Glutamatergic neuron (in vitro differentiated cells): ENCODE data around the gene MAGED1. TPM values are rescaled to one million over a fixed set of nuclear protein-coding genes. Genes with fewer than 3 reads are reported as not detected.
"Not testable (repeated sequence)": the region's sequence is repeated elsewhere in the genome, so short reads cannot be mapped to it uniquely, and the experiment has no call there.

Source experiments
- DNase-seq: peaks from one replicate; pipeline ENCODE4 v3.0.0; 2022
- H3K27ac Mint-ChIP-seq: one replicate; pipeline ENCODE4 v1.8.0; 2020; ENCODE audit warnings: mild to moderate bottlenecking, mixed read lengths, inconsistent platforms; ENCODE audit not compliant: unreplicated experiment
- H3K27me3 Mint-ChIP-seq: one replicate; pipeline ENCODE4 v1.8.0; 2020; ENCODE audit warnings: mild to moderate bottlenecking, moderate library complexity, mixed read lengths, inconsistent platforms; ENCODE audit not compliant: unreplicated experiment
- H3K36me3 Mint-ChIP-seq: one replicate; pipeline ENCODE4 v1.8.0; 2020; ENCODE audit warnings: mild to moderate bottlenecking, mixed read lengths, inconsistent platforms; ENCODE audit not compliant: unreplicated experiment
- H3K4me1 Mint-ChIP-seq: one replicate; pipeline ENCODE4 v1.8.0; 2020; ENCODE audit warnings: mild to moderate bottlenecking, low read depth, mixed read lengths, inconsistent platforms; ENCODE audit not compliant: unreplicated experiment
- H3K4me3 Mint-ChIP-seq: one replicate; pipeline ENCODE4 v1.8.0; 2020; ENCODE audit warnings: mild to moderate bottlenecking, mixed read lengths, inconsistent platforms; ENCODE audit not compliant: unreplicated experiment
- H3K9me3 Mint-ChIP-seq: one replicate; pipeline ENCODE4 v1.8.0; 2020; ENCODE audit warnings: mild to moderate bottlenecking, moderate library complexity, mixed read lengths, inconsistent platforms; ENCODE audit not compliant: unreplicated experiment
- total RNA-seq: library from RNA; stranded (reverse); fragmentation: NEBNext Ultra II Directional; extraction: Animal tissue kit (Norgen Biotek cat#: 25700); gene quantifications from one replicate; pipeline ENCODE4 v1.2.1, GENCODE V29; 2021; ENCODE audit not compliant: unreplicated experiment
- TF ChIP-seq, protein P1 (sequence below): fragments of 200-600 bp; sonication (generic); IDR thresholded peaks from one replicate; pipeline ENCODE4 v1.5.0; 2021; ENCODE audit not compliant: partially characterized antibody, unreplicated experiment

The MAGED1 gene
- total RNA-seq, 1 donor from 2014 or later, result 202 TPM

DNA sequence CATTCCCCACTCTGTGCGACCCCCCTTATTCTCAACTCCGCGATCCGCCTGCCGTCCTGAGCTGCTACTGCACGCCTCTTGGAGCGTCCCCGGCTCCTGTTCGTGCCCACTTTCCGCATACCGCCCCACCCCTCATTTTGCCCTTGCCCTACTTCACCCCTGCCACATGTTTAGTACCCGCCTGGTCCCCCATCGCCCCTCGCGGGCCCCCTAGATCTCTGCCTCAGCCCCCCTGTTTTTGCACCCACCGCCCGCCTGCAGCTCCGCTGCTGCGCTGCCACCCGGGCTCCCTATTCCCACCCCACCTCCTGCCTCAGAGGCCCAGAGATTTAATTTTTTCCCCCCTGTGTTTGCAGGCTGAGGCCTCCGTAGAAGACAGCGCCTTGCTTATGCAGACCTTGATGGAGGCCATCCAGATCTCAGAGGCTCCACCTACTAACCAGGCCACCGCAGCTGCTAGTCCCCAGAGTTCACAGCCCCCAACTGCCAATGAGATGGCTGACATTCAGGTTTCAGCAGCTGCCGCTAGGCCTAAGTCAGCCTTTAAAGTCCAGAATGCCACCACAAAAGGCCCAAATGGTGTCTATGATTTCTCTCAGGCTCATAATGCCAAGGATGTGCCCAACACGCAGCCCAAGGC, 1.4 kb downstream of the MAGED1 start:
- peak overlapping the region; percentile 95 for H3K27ac Mint-ChIP-seq
- peaks cover 8% of the 10 kb centered on the region for H3K27me3 Mint-ChIP-seq
- peak overlapping the region; percentile 91 for H3K4me3 Mint-ChIP-seq
- H3K36me3 Mint-ChIP-seq, result peaks cover 4% of the 10 kb centered on the region
- peaks cover 6% of the 10 kb centered on the region for H3K4me1 Mint-ChIP-seq
- peak; percentile 49 for DNase-seq
- TF ChIP-seq, protein P1, sequence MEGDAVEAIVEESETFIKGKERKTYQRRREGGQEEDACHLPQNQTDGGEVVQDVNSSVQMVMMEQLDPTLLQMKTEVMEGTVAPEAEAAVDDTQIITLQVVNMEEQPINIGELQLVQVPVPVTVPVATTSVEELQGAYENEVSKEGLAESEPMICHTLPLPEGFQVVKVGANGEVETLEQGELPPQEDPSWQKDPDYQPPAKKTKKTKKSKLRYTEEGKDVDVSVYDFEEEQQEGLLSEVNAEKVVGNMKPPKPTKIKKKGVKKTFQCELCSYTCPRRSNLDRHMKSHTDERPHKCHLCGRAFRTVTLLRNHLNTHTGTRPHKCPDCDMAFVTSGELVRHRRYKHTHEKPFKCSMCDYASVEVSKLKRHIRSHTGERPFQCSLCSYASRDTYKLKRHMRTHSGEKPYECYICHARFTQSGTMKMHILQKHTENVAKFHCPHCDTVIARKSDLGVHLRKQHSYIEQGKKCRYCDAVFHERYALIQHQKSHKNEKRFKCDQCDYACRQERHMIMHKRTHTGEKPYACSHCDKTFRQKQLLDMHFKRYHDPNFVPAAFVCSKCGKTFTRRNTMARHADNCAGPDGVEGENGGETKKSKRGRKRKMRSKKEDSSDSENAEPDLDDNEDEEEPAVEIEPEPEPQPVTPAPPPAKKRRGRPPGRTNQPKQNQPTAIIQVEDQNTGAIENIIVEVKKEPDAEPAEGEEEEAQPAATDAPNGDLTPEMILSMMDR, result no peak
- peaks cover 5% of the 10 kb centered on the region for H3K9me3 Mint-ChIP-seq

DNA sequence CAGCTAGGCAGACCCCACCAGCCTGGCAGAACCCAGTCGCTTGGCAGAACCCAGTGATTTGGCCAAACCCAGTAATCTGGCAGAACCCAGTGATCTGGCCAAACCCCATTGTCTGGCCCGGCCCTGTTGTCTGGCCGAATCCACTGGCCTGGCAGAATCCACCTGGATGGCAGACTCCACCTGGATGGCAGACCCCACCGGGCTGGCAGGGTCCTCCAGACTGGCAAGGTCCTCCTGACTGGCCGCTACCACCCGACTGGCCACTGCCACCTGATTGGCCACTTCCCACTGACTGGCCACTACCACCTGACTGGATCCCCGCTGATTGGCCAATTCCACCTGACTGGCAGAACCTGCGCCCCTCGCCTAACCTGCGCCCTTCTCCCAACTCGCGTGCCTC, 3.2 kb downstream of the MAGED1 start:
- Mint-ChIP-seq H3K4me3 (no peak overlapping the region), H3K4me1 (peaks cover 4% of the 10 kb centered on the region), H3K36me3 (peaks cover 4% of the 10 kb centered on the region), H3K9me3 (peaks cover 4% of the 10 kb centered on the region), H3K27ac (no peak overlapping the region), H3K27me3 (peaks cover 8% of the 10 kb centered on the region)
- TF ChIP-seq, protein P1, result no peak
- no peak for DNase-seq

DNA sequence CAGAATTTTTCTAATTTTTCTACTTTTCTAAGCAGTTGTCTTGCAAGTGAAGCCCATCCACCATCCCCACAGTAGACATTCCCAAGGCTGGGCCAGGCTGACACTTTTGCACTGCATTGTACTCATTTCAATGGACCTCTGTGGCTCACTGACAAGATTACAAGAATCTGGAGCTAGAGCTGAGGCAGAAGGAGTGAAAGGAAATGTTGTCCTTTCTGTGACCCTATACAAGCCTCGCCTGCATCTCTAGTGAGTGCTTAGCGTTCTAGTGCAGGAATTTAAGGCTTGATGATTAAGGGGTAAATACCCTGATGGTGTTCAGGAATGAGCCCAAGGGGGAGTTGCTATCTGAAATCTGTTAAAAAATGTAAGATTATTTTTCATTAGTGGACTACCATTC, 6.3 kb downstream of the MAGED1 start:
- Mint-ChIP-seq H3K27me3 (peaks cover 3% of the 10 kb centered on the region), H3K36me3 (peaks cover 11% of the 10 kb centered on the region), H3K4me1 (peaks cover 4% of the 10 kb centered on the region), H3K9me3 (peaks cover 2% of the 10 kb centered on the region), H3K4me3 (no peak overlapping the region), H3K27ac (no peak overlapping the region)
- no peak for DNase-seq
- TF ChIP-seq, protein P1, result no peak

DNA sequence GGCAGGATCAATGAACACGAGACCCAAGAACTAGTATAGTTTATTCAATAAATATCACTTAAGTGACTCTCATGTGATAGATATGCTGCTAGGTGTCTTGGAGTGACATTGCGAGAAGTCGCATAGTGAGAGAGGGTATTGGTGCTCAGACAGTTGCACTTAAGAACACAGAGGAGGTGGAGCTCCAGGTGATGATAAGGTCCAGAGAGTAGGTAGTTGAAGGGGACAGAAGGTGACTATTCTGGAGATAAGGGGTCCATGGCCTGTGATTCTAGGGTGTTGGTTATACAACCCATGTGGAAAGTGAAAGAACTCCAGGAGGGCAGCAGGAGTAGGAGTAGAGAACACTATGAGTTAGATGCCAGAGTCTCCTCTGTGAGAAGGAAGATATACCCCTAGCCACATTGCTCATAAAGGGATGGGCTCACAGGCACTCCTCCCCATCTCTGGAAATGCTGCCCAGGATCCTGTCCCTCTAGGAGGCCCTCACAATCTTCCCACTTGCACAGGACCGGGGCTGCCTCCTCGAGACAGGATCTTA, 9.2 kb downstream of the MAGED1 start:
- Mint-ChIP-seq H3K27me3 (peaks cover 2% of the 10 kb centered on the region), H3K9me3 (peaks cover 2% of the 10 kb centered on the region), H3K36me3 (peaks cover 7% of the 10 kb centered on the region), H3K27ac (no peak overlapping the region), H3K4me1 (no peaks in the 10 kb centered on the region), H3K4me3 (peak overlapping the region; percentile 31)
- no peak for DNase-seq
- TF ChIP-seq, protein P1, result no peak

DNA sequence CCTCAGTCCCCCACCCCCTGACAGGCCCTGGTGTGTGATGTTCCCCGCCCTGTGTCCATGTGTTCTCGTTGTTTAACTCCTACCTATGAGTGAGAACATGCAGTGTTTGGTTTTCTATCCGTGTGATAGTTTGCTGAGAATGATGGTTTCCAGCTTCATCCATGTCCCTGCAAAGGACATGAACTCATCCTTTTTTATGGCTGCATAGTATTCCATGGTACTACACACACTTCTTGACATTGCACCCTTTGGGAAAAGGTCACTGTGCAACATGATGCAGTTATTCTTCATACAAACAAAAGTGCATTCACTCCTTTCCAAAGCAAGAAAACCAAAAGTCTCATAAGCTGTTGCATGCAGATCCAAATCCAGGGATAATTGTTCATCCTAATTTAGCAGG, 11.7 kb downstream of the MAGED1 start:
- not testable (repeated sequence) for H3K27me3 Mint-ChIP-seq, H3K36me3 Mint-ChIP-seq, H3K27ac Mint-ChIP-seq, H3K9me3 Mint-ChIP-seq, H3K4me1 Mint-ChIP-seq, H3K4me3 Mint-ChIP-seq, DNase-seq
